ENCODE measurements around the gene CYBA. TPM values are rescaled to one million over a fixed set of nuclear protein-coding genes. Genes with fewer than 3 reads are reported as not detected.

Gene CYBA
- total RNA-seq, 1 experiment from 2014 or later = 351 TPM

GRCh38 chr16:88617268-88618031 lies 33.4 kb downstream of the CYBA start:
- Mint-ChIP-seq H3K4me3 (ENCODE audit: unreplicated experiment) (no peak overlapping the region), H3K27me3 (ENCODE audit: insufficient read depth, unreplicated experiment) (no peaks in the 10 kb centered on the region), H3K27ac (ENCODE audit: unreplicated experiment) (peak overlapping the region; percentile 33), H3K36me3 (ENCODE audit: insufficient read depth, unreplicated experiment) (peaks cover 85% of the 10 kb centered on the region), H3K4me1 (ENCODE audit: low read depth, unreplicated experiment) (peaks cover 27% of the 10 kb centered on the region), H3K9me3 (ENCODE audit: unreplicated experiment) (no peaks in the 10 kb centered on the region)
- intact Hi-C loops (cut with micrococcal nuclease; ENCODE audit: unreplicated experiment) = no loop called here
- TF ChIP-seq CTCF (IDR thresholded peaks at IDR 0.05; ENCODE audit: insufficient read depth in 1 of 2, low read depth in 1 of 2, low read length in 1 of 2, severe bottlenecking in 1 of 2, unreplicated experiment in 1 of 2) = no peak
- ChIA-PET POLR2A (no interaction called here), CTCF (interaction anchor here (0.6 kb wide), 1 partner anchor 792 kb away, joined by 4 read pairs; no protein-coding TSS in a partner anchor)
- H3K27me3 ChIP-seq (replicated peaks; ENCODE audit: control insufficient read depth, insufficient read depth, low read length) = no peaks in the 10 kb centered on the region
- H3K9me3 ChIP-seq = no peaks in the 10 kb centered on the region
- no peak for DNase-seq
- no TSS peak for BruUV-seq (replicated peaks)
- no peak overlapping the region for H3K4me3 ChIP-seq (ENCODE audit: low read depth, low read length)
- H3K4me1 ChIP-seq = peaks cover 10% of the 10 kb centered on the region; the same call in 1 of the 2 replicates
- H3K36me3 ChIP-seq (ENCODE audit: control insufficient read depth, insufficient read depth, low read length) = peaks cover 7% of the 10 kb centered on the region

- no peak for TF ChIP-seq CTCF (IDR thresholded peaks at IDR 0.05; ENCODE audit: insufficient read depth in 1 of 2, low read depth in 1 of 2, low read length in 1 of 2, severe bottlenecking in 1 of 2, unreplicated experiment in 1 of 2)
- DNase-seq = no peak
- Histone ChIP-seq H3K4me1 (peaks cover 10% of the 10 kb centered on the region; the same call in 1 of the 2 replicates), H3K36me3 (ENCODE audit: control insufficient read depth, insufficient read depth, low read length) (peaks cover 7% of the 10 kb centered on the region), H3K9me3 (no peaks in the 10 kb centered on the region), H3K27me3 (replicated peaks; ENCODE audit: control insufficient read depth, insufficient read depth, low read length) (no peaks in the 10 kb centered on the region), H3K4me3 (ENCODE audit: low read depth, low read length) (no peak overlapping the region)
- ChIA-PET POLR2A (no interaction called here), CTCF (interaction anchor here (0.6 kb wide), 1 partner anchor 792 kb away, joined by 4 read pairs; no protein-coding TSS in a partner anchor)
- H3K27me3 Mint-ChIP-seq (ENCODE audit: insufficient read depth, unreplicated experiment) = no peaks in the 10 kb centered on the region
- BruUV-seq (replicated peaks) = no TSS peak
- no peak overlapping the region for H3K4me3 Mint-ChIP-seq (ENCODE audit: unreplicated experiment)
- no peaks in the 10 kb centered on the region for H3K9me3 Mint-ChIP-seq (ENCODE audit: unreplicated experiment)
- H3K36me3 Mint-ChIP-seq (ENCODE audit: insufficient read depth, unreplicated experiment) = peaks cover 78% of the 10 kb centered on the region
- intact Hi-C loops (cut with micrococcal nuclease; ENCODE audit: unreplicated experiment) = no loop called here
- peaks cover 27% of the 10 kb centered on the region for H3K4me1 Mint-ChIP-seq (ENCODE audit: low read depth, unreplicated experiment)
- peak overlapping the region; percentile 33 for H3K27ac Mint-ChIP-seq (ENCODE audit: unreplicated experiment)
Measured at GRCh38 chr16:88616736-88617135, 34.1 kb downstream of the CYBA start.

- Mint-ChIP-seq H3K9me3 (ENCODE audit: unreplicated experiment) (no peaks in the 10 kb centered on the region), H3K4me1 (ENCODE audit: low read depth, unreplicated experiment) (peaks cover 27% of the 10 kb centered on the region), H3K4me3 (ENCODE audit: unreplicated experiment) (no peak overlapping the region), H3K36me3 (ENCODE audit: insufficient read depth, unreplicated experiment) (peaks cover 74% of the 10 kb centered on the region), H3K27me3 (ENCODE audit: insufficient read depth, unreplicated experiment) (no peaks in the 10 kb centered on the region), H3K27ac (ENCODE audit: unreplicated experiment) (no peak overlapping the region)
- CTCF ChIA-PET = no interaction called here
- intact Hi-C loops (cut with micrococcal nuclease; ENCODE audit: unreplicated experiment) = no loop called here
- H3K9me3 ChIP-seq = no peaks in the 10 kb centered on the region
- POLR2A ChIA-PET = no interaction called here
- H3K4me3 ChIP-seq (ENCODE audit: low read depth, low read length) = no peak overlapping the region
- no peak for TF ChIP-seq CTCF (IDR thresholded peaks at IDR 0.05; ENCODE audit: insufficient read depth in 1 of 2, low read depth in 1 of 2, low read length in 1 of 2, severe bottlenecking in 1 of 2, unreplicated experiment in 1 of 2)
- peaks cover 7% of the 10 kb centered on the region for H3K36me3 ChIP-seq (ENCODE audit: control insufficient read depth, insufficient read depth, low read length)
- H3K4me1 ChIP-seq = peaks cover 10% of the 10 kb centered on the region; the same call in 1 of the 2 replicates
- no TSS peak for BruUV-seq (replicated peaks)
- no peaks in the 10 kb centered on the region for H3K27me3 ChIP-seq (replicated peaks; ENCODE audit: control insufficient read depth, insufficient read depth, low read length)
- DNase-seq = no peak
Measured at GRCh38 chr16:88616320-88616719, 34.5 kb downstream of the CYBA start.
